Stomach (tissue), 4 donors: ENCODE measurements around the gene GRIA1.

Experiments used
- CTCF ChIP-seq, 7 experiments: fragments of 450-650 bp in 4 of 7; fragments of 200-600 bp in 3 of 7; sonication (generic) in 3 of 7; IDR thresholded peaks; one replicate each; pipeline ENCODE4 v1.5.1; 2016 to 2019; ENCODE audit warnings: antibody characterized with exemption in 7 of 7, control low read depth in 2 of 7, mild to moderate bottlenecking in 1 of 7
- EP300 ChIP-seq: sonication (generic); formaldehyde crosslinking; IDR thresholded peaks from one replicate; pipeline ENCODE4 v1.6.1; 2017; ENCODE audit warnings: antibody characterized with exemption
- POLR2A ChIP-seq, 4 donors: fragments of 450-650 bp; IDR thresholded peaks; one replicate each; pipeline ENCODE4 v1.6.1; 2016; ENCODE audit warnings: antibody characterized with exemption in 4 of 4, control low read depth in 2 of 4, mild to moderate bottlenecking in 1 of 4, moderate library complexity in 1 of 4
- POLR2AphosphoS5 ChIP-seq, 3 donors: sonication (generic); formaldehyde crosslinking; IDR thresholded peaks; one replicate each; pipeline ENCODE4 v1.6.1; 2016; ENCODE audit warnings: antibody characterized with exemption in 3 of 3

GRCh38 chr5:153794327-153794726 lies 303.9 kb downstream of the GRIA1 start:
- TF ChIP-seq CTCF (IDR thresholded peaks at IDR 0.05) = no peak
- no peak for TF ChIP-seq POLR2AphosphoS5 (IDR thresholded peaks at IDR 0.05)
- no peak for TF ChIP-seq POLR2A (IDR thresholded peaks at IDR 0.05)
- TF ChIP-seq EP300 = no peak
